Measurements from ENCODE around the gene ALAS1.

DNA sequence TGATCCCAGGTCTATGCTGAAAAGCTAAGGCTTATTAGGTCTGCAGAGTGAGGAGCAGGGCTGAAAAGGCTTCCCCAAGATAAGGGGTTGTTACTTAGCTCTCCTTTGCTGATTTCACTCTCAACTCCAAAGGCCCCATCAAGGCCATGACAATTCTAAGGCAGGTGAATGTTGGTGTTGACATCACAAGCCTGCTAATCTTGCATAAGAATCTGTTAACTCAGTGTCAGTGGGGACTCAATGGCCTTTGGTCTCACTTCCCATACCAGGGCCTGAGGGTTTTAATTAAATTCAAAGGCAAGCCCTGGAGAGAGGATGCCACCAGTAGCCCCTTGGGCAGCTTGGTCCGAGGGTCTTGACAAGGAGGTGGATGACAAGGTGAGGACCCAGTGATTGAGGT lies 9.4 kb upstream of the ALAS1 start:
- TF ChIP-seq, protein P1, sequence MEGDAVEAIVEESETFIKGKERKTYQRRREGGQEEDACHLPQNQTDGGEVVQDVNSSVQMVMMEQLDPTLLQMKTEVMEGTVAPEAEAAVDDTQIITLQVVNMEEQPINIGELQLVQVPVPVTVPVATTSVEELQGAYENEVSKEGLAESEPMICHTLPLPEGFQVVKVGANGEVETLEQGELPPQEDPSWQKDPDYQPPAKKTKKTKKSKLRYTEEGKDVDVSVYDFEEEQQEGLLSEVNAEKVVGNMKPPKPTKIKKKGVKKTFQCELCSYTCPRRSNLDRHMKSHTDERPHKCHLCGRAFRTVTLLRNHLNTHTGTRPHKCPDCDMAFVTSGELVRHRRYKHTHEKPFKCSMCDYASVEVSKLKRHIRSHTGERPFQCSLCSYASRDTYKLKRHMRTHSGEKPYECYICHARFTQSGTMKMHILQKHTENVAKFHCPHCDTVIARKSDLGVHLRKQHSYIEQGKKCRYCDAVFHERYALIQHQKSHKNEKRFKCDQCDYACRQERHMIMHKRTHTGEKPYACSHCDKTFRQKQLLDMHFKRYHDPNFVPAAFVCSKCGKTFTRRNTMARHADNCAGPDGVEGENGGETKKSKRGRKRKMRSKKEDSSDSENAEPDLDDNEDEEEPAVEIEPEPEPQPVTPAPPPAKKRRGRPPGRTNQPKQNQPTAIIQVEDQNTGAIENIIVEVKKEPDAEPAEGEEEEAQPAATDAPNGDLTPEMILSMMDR (IDR thresholded peaks at IDR 0.05) = no peak
- no peak for TF ChIP-seq EP300 (IDR thresholded peaks at IDR 0.05)
- TF ChIP-seq POLR2A (IDR thresholded peaks at IDR 0.05) = no peak
